Muscle layer of colon (tissue), 2 donors: Measurements from ENCODE around the gene KIAA0319L.

Experiments used
- H3K27ac ChIP-seq: one replicate; pipeline ENCODE4 v1.7.0; 2013; ENCODE audit warnings: low read depth, mild to moderate bottlenecking, low read length, moderate library complexity
- H3K27me3 ChIP-seq, 2 donors: one replicate each; pipeline ENCODE4 v1.7.0; 2013; ENCODE audit warnings: low read length in 2 of 2, mild to moderate bottlenecking in 2 of 2; ENCODE audit not compliant: insufficient read depth in 2 of 2, control insufficient read depth in 1 of 2
- H3K36me3 ChIP-seq: one replicate; pipeline ENCODE4 v1.7.0; 2013; ENCODE audit warnings: mild to moderate bottlenecking, low read length; ENCODE audit not compliant: insufficient read depth
- H3K4me1 ChIP-seq: one replicate; pipeline ENCODE4 v1.7.0; 2013; ENCODE audit warnings: mild to moderate bottlenecking, low read length; ENCODE audit not compliant: insufficient read depth
- H3K4me3 ChIP-seq, 2 donors: one replicate each; pipeline ENCODE4 v1.7.0; 2013; ENCODE audit warnings: low read length in 2 of 2, low read depth in 1 of 2, mild to moderate bottlenecking in 1 of 2, moderate library complexity in 1 of 2
- H3K9ac ChIP-seq: one replicate; pipeline ENCODE4 v1.7.0; 2013; ENCODE audit warnings: low read length
- H3K9me3 ChIP-seq: one replicate; pipeline ENCODE4 v1.7.0; 2013; ENCODE audit warnings: mild to moderate bottlenecking, low read length
- donor health status: abdominal sarcoma.
- donor health status: Adenocarcinoma of cecum.

Gene KIAA0319L

GRCh38 chr1:35557118-35557610, at the start of gene KIAA0319L:
Gene KIAA0319L, minus strand, starts transcription at chr1:35557403. Its CDS starts 2,912 bp downstream, at chr1:35554491.
- no peaks in the 10 kb centered on the region for H3K9me3 ChIP-seq
- H3K36me3 ChIP-seq: peaks cover 16% of the 10 kb centered on the region
- peak within 1 kb of the TSS; percentile 92 to 96 for H3K4me3 ChIP-seq
- H3K27me3 ChIP-seq: no peaks in the 10 kb centered on the region
- H3K4me1 ChIP-seq: peaks cover 49% of the 10 kb centered on the region
- peak within 1 kb of the TSS; percentile 94 for H3K27ac ChIP-seq
- H3K9ac ChIP-seq: peak within 1 kb of the TSS; percentile 77

- Histone ChIP-seq H3K36me3 (peaks cover 67% of the 10 kb centered on the region), H3K4me1 (no peaks in the 10 kb centered on the region), H3K27me3 (no peaks in the 10 kb centered on the region), H3K27ac (no peak overlapping the region), H3K9ac (no peak overlapping the region), H3K9me3 (no peaks in the 10 kb centered on the region), H3K4me3 (no peak overlapping the region)
Observed at GRCh38 chr1:35605867-35606182, 48.6 kb upstream of the KIAA0319L start.

GRCh38 chr1:35605071-35605866, 48.1 kb upstream of the KIAA0319L start:
- Histone ChIP-seq H3K9me3 (no peaks in the 10 kb centered on the region), H3K27ac (no peak overlapping the region), H3K27me3 (no peaks in the 10 kb centered on the region), H3K9ac (no peak overlapping the region), H3K4me3 (no peak overlapping the region), H3K4me1 (no peaks in the 10 kb centered on the region), H3K36me3 (peaks cover 67% of the 10 kb centered on the region)

GRCh38 chr1:35603941-35604340, 46.7 kb upstream of the KIAA0319L start:
- Histone ChIP-seq H3K4me3 (no peak overlapping the region), H3K9ac (no peak overlapping the region), H3K4me1 (no peaks in the 10 kb centered on the region), H3K9me3 (no peaks in the 10 kb centered on the region), H3K36me3 (peaks cover 66% of the 10 kb centered on the region), H3K27me3 (no peaks in the 10 kb centered on the region), H3K27ac (no peak overlapping the region)

GRCh38 chr1:35603468-35603867, 46.3 kb upstream of the KIAA0319L start:
- no peak overlapping the region for H3K27ac ChIP-seq
- H3K9ac ChIP-seq: no peak overlapping the region
- H3K4me3 ChIP-seq: no peak overlapping the region
- H3K27me3 ChIP-seq: no peaks in the 10 kb centered on the region
- H3K4me1 ChIP-seq: no peaks in the 10 kb centered on the region
- H3K9me3 ChIP-seq: no peaks in the 10 kb centered on the region
- H3K36me3 ChIP-seq: peaks cover 61% of the 10 kb centered on the region

- H3K27ac ChIP-seq: no peak overlapping the region
- no peaks in the 10 kb centered on the region for H3K9me3 ChIP-seq
- H3K4me3 ChIP-seq: no peak overlapping the region
- no peak overlapping the region for H3K9ac ChIP-seq
- H3K36me3 ChIP-seq: peaks cover 43% of the 10 kb centered on the region
- H3K27me3 ChIP-seq: no peaks in the 10 kb centered on the region
- no peaks in the 10 kb centered on the region for H3K4me1 ChIP-seq
Observed at GRCh38 chr1:35600593-35600992, 43.4 kb upstream of the KIAA0319L start.

GRCh38 chr1:35599411-35599810, 42.2 kb upstream of the KIAA0319L start:
- no peak overlapping the region for H3K27ac ChIP-seq
- H3K4me3 ChIP-seq: no peak overlapping the region
- H3K36me3 ChIP-seq: peaks cover 31% of the 10 kb centered on the region

GRCh38 chr1:35598895-35599294, 41.7 kb upstream of the KIAA0319L start:
- Histone ChIP-seq H3K4me1 (no peaks in the 10 kb centered on the region), H3K36me3 (peaks cover 26% of the 10 kb centered on the region), H3K9me3 (no peaks in the 10 kb centered on the region), H3K9ac (no peak overlapping the region), H3K27me3 (no peaks in the 10 kb centered on the region), H3K4me3 (no peak overlapping the region), H3K27ac (no peak overlapping the region)

More at GRCh38 chr1:35599411-35599810, 42.2 kb upstream of the KIAA0319L start:
- no peaks in the 10 kb centered on the region for H3K27me3 ChIP-seq
- H3K9me3 ChIP-seq: no peaks in the 10 kb centered on the region
- H3K4me1 ChIP-seq: no peaks in the 10 kb centered on the region
- no peak overlapping the region for H3K9ac ChIP-seq

- Histone ChIP-seq H3K36me3 (peaks cover 16% of the 10 kb centered on the region), H3K27me3 (no peaks in the 10 kb centered on the region), H3K4me1 (no peaks in the 10 kb centered on the region), H3K9ac (no peak overlapping the region), H3K27ac (no peak overlapping the region), H3K9me3 (no peaks in the 10 kb centered on the region), H3K4me3 (no peak overlapping the region)
Observed at GRCh38 chr1:35597870-35598269, 40.7 kb upstream of the KIAA0319L start.

GRCh38 chr1:35595684-35596083, 38.5 kb upstream of the KIAA0319L start:
- Histone ChIP-seq H3K4me3 (no peak overlapping the region), H3K27ac (no peak overlapping the region), H3K9ac (no peak overlapping the region), H3K9me3 (no peaks in the 10 kb centered on the region), H3K4me1 (no peaks in the 10 kb centered on the region), H3K27me3 (no peaks in the 10 kb centered on the region), H3K36me3 (peaks cover 5% of the 10 kb centered on the region)

- Histone ChIP-seq H3K27ac (no peak overlapping the region), H3K4me3 (no peak overlapping the region), H3K36me3 (peaks cover under 1% of the 10 kb centered on the region), H3K27me3 (no peaks in the 10 kb centered on the region), H3K4me1 (no peaks in the 10 kb centered on the region), H3K9me3 (no peaks in the 10 kb centered on the region), H3K9ac (no peak overlapping the region)
Observed at GRCh38 chr1:35594005-35594760, 37.0 kb upstream of the KIAA0319L start.
